GM12878 (cell line): ENCODE measurements around the gene POLR1A.

ENCODE experiments used
- ATF3 ChIP-seq: IDR thresholded peaks from 2 replicates; pipeline ENCODE4 v1.6.1; 2011; ENCODE audit warnings: low read depth, mild to moderate bottlenecking, low read length, moderate library complexity, borderline replicate concordance; ENCODE audit errors: extremely low read depth
- CBX3 ChIP-seq: fragments of 200-600 bp; sonication (generic); IDR thresholded peaks from 2 replicates; pipeline ENCODE4 v1.6.1; 2016; ENCODE audit warnings: low read depth, borderline replicate concordance
- CHD2 ChIP-seq: IDR thresholded peaks from 2 replicates; pipeline ENCODE4 v1.6.1; 2011; ENCODE audit warnings: low read depth, low read length, improper control_type of control experiment, borderline replicate concordance
- CTCF ChIP-seq, 3 experiments: IDR thresholded peaks in 2 of 3; conservative IDR thresholded peaks in 1 of 3; 2 replicates each; pipeline ENCODE4 v1.5.1; 2011; ENCODE audit warnings: low read depth in 3 of 3, low read length in 3 of 3, mild to moderate bottlenecking in 3 of 3, control low read depth in 2 of 3, moderate library complexity in 2 of 3, inconsistent platforms in 1 of 3, mixed read lengths in 1 of 3; ENCODE audit not compliant: control insufficient read depth in 2 of 3, insufficient read depth in 1 of 3; ENCODE audit errors: extremely low read depth in 1 of 3
- E2F8 ChIP-seq: fragments of 450-650 bp; IDR thresholded peaks from 2 replicates; pipeline ENCODE4 v1.6.1; 2018; ENCODE audit warnings: mild to moderate bottlenecking, low read depth, moderate library complexity; ENCODE audit not compliant: partially characterized antibody
- HDGF ChIP-seq: fragments of 450-650 bp; IDR thresholded peaks from 2 replicates; pipeline ENCODE4 v1.6.1; 2016; ENCODE audit warnings: antibody characterized with exemption
- MAX ChIP-seq: IDR thresholded peaks from 2 replicates; pipeline ENCODE4 v1.6.1; 2012; ENCODE audit warnings: low read depth, low read length, improper control_type of control experiment
- POLR2A ChIP-seq: IDR thresholded peaks from 2 replicates; pipeline ENCODE4 v1.6.1; 2011; ENCODE audit warnings: low read depth, mild to moderate bottlenecking, low read length
- POLR2AphosphoS5 ChIP-seq: IDR thresholded peaks from 2 replicates; pipeline ENCODE4 v1.6.1; 2011; ENCODE audit warnings: mild to moderate bottlenecking, low read length, inconsistent platforms
- RAD21 ChIP-seq: IDR thresholded peaks from 2 replicates; pipeline ENCODE4 v1.6.1; 2011; ENCODE audit warnings: mild to moderate bottlenecking, low read depth, low read length, moderate library complexity; ENCODE audit not compliant: insufficient read depth
- RBBP5 ChIP-seq: fragments of 200-600 bp; sonication (generic); conservative IDR thresholded peaks from 2 replicates; pipeline ENCODE4 v1.6.1; 2016
- YY1 ChIP-seq: IDR thresholded peaks from 2 replicates; pipeline ENCODE4 v1.6.1; 2011; ENCODE audit warnings: low read depth, mild to moderate bottlenecking, low read length

GRCh38 chr2:86097114-86097896 lies 8.4 kb downstream of the POLR1A start:
- TF ChIP-seq POLR2AphosphoS5, result no peak
- no peak for TF ChIP-seq CTCF (IDR thresholded peaks at IDR 0.05 in 2 of 3, conservative IDR thresholded peaks at IDR 0.05 in 1 of 3; ENCODE audit: control insufficient read depth in 2 of 3, extremely low read depth in 1 of 3, insufficient read depth in 1 of 3, low read depth in 3 of 3, low read length in 3 of 3)
- no peak for TF ChIP-seq POLR2A
- TF ChIP-seq YY1, result no peak
- no peak for TF ChIP-seq ATF3
- TF ChIP-seq RAD21, result no peak
- TF ChIP-seq CBX3, result no peak
- TF ChIP-seq MAX, result no peak
- no peak for TF ChIP-seq HDGF
- TF ChIP-seq E2F8, result no peak
- no peak for TF ChIP-seq RBBP5
- TF ChIP-seq CHD2, result no peak
